ENCODE data around the gene LRRC42.

The LRRC42 gene

DNA sequence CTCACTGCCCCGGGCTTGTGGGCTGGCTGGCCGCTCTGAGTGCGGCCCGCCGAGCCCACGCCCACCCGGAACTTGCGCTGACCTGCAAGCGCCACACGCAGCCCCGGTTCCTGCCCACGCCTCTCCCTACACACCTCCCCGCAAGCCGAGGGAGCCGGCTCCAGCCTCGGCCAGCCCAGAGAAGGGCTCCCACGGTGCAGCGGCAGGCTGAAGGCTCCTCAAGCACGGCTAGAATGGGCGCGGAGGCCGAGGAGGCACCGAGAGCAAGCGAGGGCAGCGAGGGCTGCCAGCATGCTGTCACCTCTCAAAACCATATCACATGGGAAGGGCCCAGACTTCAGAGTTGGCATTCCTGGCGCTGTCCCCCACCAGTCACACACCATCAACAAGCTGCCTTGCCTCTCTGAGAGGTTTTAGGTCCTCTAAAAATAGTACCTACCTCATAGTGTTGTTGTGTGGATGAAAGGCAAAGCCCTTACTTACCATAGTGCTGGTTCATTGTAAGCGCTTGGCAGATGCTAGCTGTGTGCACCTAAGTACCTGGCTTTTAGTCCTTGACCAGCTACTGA lies 58.4 kb downstream of the LRRC42 start:
- no peak for DNase-seq (ENCODE audit: low read depth)

DNA sequence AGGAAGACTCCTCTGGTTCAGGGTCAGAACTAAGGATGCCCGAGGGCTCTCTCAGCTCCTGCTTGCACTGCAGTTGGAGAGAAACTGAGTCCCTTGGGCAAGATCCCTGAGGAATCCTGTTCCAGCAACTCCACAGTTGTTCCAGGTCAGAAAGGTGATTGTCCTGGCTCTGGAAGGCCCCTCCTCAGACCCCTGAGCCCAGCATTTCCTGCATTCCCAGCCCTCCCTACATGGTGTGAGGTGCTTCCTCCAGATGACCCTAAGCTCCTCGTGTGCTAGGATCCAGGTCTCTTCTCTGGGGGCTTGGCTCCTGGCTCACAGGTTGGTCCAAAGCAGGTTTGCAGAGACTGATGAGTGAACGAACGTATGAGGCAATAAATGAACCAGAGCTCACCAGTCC lies 60.4 kb downstream of the LRRC42 start:
- no peak for DNase-seq (ENCODE audit: low read depth)

GRCh38 chr1:54007613-54008012 lies 61.5 kb downstream of the LRRC42 start:
- no peak for DNase-seq (ENCODE audit: low read depth)

- no peak for DNase-seq (ENCODE audit: low read depth)
Observed at GRCh38 chr1:54008876-54009275, 62.7 kb downstream of the LRRC42 start.

GRCh38 chr1:54009406-54009805 lies 63.3 kb downstream of the LRRC42 start:
- no peak for DNase-seq (ENCODE audit: low read depth)

GRCh38 chr1:54010415-54011117 lies 64.4 kb downstream of the LRRC42 start:
- DNase-seq (ENCODE audit: low read depth) = no peak

DNA sequence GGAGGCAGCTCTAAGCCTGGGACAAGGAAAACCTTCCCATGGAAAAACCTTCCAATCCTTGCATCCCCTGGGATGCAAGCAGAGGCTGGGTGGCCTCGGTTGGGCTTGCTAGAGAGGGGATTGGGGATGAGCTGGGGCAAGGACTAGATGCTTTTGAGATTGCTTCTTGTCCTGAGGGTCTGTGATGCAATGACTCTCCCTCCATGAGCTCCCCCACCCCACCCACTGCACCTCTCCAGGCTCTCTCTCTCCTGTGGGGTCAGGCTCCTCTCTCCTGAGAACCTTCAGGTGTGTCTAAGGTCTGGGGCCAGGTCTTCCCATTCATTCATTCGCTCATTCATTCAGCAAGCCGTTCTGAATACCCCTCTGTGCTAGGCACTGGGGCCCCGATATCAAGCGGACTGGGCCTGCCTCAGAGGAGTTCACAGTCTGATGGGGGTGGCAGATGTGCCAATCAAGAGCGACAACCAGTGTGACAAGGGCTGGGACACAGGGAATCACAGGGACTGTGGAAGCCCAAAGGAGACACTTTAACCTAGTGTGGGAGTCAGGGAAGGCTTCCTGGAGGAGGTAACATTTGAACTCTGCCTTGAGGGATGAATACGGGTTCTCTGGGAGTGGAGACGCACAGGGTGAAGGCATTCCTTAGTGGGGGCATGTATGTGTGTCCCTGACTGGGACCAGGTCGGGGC lies 65.3 kb downstream of the LRRC42 start:
- DNase-seq (ENCODE audit: low read depth) = no peak

GRCh38 chr1:54012008-54012325 lies 65.8 kb downstream of the LRRC42 start:
- DNase-seq (ENCODE audit: low read depth) = no peak

GRCh38 chr1:54012863-54013262 lies 66.7 kb downstream of the LRRC42 start:
- DNase-seq (ENCODE audit: low read depth) = no peak

DNA sequence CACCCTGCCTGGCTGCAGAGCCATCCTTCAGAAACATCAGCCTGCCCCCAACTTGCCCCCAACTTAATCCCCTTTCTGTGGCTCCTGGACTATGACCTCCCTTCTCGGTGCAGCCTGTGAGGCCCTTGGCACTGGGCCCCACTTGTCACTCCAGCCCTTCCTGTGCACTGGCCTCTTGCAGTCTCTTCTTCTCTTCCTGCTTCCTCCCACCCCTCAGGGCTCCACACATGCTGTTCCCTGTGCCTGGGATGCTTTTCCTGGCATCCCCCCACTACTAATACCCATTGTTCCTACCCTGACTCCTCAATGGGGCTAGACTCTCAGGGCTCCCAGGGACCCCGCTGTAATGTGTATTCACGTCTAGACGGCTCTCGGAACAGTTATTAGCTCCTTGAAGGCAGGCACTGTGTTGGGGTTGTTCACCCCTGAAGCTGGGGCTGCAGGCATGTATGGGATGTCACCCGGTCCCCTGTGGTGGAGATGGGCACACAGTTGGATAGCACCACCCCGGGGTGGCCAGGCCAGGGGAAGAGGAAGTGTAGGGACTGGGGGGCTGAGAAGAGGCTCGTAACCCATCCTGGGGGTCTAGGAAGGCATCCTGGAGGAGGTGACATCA lies 67.4 kb downstream of the LRRC42 start:
- no peak for DNase-seq (ENCODE audit: low read depth)

- no peak for DNase-seq (ENCODE audit: low read depth)
Observed at GRCh38 chr1:54014009-54014629, 68.0 kb downstream of the LRRC42 start.

- no peak for DNase-seq (ENCODE audit: low read depth)
Observed at GRCh38 chr1:54016343-54017282, 70.5 kb downstream of the LRRC42 start.

All from CMK (cell line).